IMR-90 (cell line): ENCODE data around the gene SEMA6A. TPM values are rescaled to one million over a fixed set of nuclear protein-coding genes. Genes with fewer than 3 reads are reported as not detected.
A peak's percentile ranks its signal among the peaks of the same experiment; 100 is the strongest.

ENCODE experiments used
- ATAC-seq: fragments of 200-7000 bp; cut with Tn5 transposase; 2 replicates; pipeline ENCODE4 v1.9.1; 2020; ENCODE audit warnings: low read depth, mild to moderate bottlenecking, moderate library complexity
- BruUV-seq: library from RNA; stranded (reverse); fragments of 400-500 nt; replicated peaks from 2 replicates; lab custom pipeline; 2021; lab: Mats Ljungman, UMichigan
- CTCF ChIA-PET: fragments of 300-600 bp; formaldehyde crosslinking; extraction: SDS; loops from one replicate; lab custom pipeline; 2021; ENCODE audit warnings: antibody characterized with exemption; lab: Yijun Ruan, JAX
- POLR2A ChIA-PET: fragments of 300-600 bp; sonication (Branson Sonifier 250); formaldehyde crosslinking; loops from one replicate; lab custom pipeline; 2022; ENCODE audit warnings: antibody characterized with exemption; ENCODE audit not compliant: unreplicated experiment; lab: Charles Lee
- DNase-seq: peaks from one replicate; pipeline ENCODE4 v3.0.0; 2013
- H2AFZ ChIP-seq: replicated peaks from 2 replicates; pipeline ENCODE3; 2013; ENCODE audit warnings: low read length, mild to moderate bottlenecking; ENCODE audit not compliant: poor library complexity
- H2AK5ac ChIP-seq: 2 replicates; pipeline ENCODE4 v1.6.1; 2013; ENCODE audit warnings: low read depth, low read length, inconsistent platforms
- H2AK9ac ChIP-seq: replicated peaks from 2 replicates; pipeline ENCODE3; 2013; ENCODE audit warnings: mild to moderate bottlenecking, low read depth, low read length, moderate library complexity; ENCODE audit not compliant: poor library complexity
- H2BK120ac ChIP-seq: 2 replicates; pipeline ENCODE4 v1.6.1; 2013; ENCODE audit warnings: low read depth, low read length, inconsistent platforms
- H2BK15ac ChIP-seq: 3 replicates; pipeline ENCODE4 v1.6.1; 2013; ENCODE audit warnings: low read depth, low read length, inconsistent platforms
- H2BK20ac ChIP-seq: 2 replicates; pipeline ENCODE4 v1.6.1; 2013; ENCODE audit warnings: low read depth, mild to moderate bottlenecking, inconsistent platforms, low read length, moderate library complexity
- H2BK5ac ChIP-seq: 2 replicates; pipeline ENCODE4 v1.6.1; 2013; ENCODE audit warnings: mild to moderate bottlenecking, low read depth, low read length, inconsistent platforms; ENCODE audit not compliant: poor library complexity, severe bottlenecking
- H3K14ac ChIP-seq: replicated peaks from 2 replicates; pipeline ENCODE4 v1.6.1; 2013; ENCODE audit warnings: low read depth, low read length, inconsistent platforms
- H3K18ac ChIP-seq: 2 replicates; pipeline ENCODE4 v1.6.1; 2013; ENCODE audit warnings: low read depth, low read length, control low read depth
- H3K23ac ChIP-seq: 2 replicates; pipeline ENCODE4 v1.6.1; 2013; ENCODE audit warnings: low read depth, low read length, inconsistent platforms
- H3K27ac ChIP-seq: 2 replicates; pipeline ENCODE4 v1.5.1; 2013; ENCODE audit warnings: mild to moderate bottlenecking, control low read depth, low read length; ENCODE audit not compliant: insufficient read depth
- H3K27me3 ChIP-seq: 2 replicates; pipeline ENCODE4 v1.6.1; 2013; ENCODE audit warnings: low read length; ENCODE audit not compliant: control insufficient read depth, insufficient read depth
- H3K36me3 ChIP-seq: 2 replicates; pipeline ENCODE4 v1.6.1; 2013; ENCODE audit warnings: low read length, mixed read lengths; ENCODE audit not compliant: control insufficient read depth, insufficient read depth
- H3K4ac ChIP-seq: 2 replicates; pipeline ENCODE4 v1.6.1; 2013; ENCODE audit warnings: low read depth, low read length, inconsistent platforms
- H3K4me1 ChIP-seq: 2 replicates; pipeline ENCODE4 v1.6.1; 2013; ENCODE audit warnings: low read length, mixed read lengths; ENCODE audit not compliant: control insufficient read depth, insufficient read depth
- H3K4me2 ChIP-seq: 2 replicates; pipeline ENCODE4 v1.6.1; 2013; ENCODE audit warnings: low read depth, mild to moderate bottlenecking, control low read depth, low read length, moderate library complexity
- H3K4me3 ChIP-seq: 2 replicates; pipeline ENCODE4 v1.5.1; 2013; ENCODE audit warnings: low read depth, mild to moderate bottlenecking, control low read depth, low read length, moderate library complexity; ENCODE audit not compliant: insufficient read depth
- H3K56ac ChIP-seq: 2 replicates; pipeline ENCODE4 v1.6.1; 2013; ENCODE audit warnings: low read length, inconsistent platforms; ENCODE audit not compliant: insufficient read depth; ENCODE audit errors: extremely low read depth
- H3K79me1 ChIP-seq, 2 experiments: 2 replicates each; pipeline ENCODE4 v1.6.1; 2013; ENCODE audit warnings: low read length in 2 of 2, inconsistent platforms in 1 of 2, low read depth in 1 of 2
- H3K9ac ChIP-seq: 2 replicates; pipeline ENCODE4 v1.6.1; 2013; ENCODE audit warnings: low read depth, low read length, control low read depth
- H3K9me1 ChIP-seq: 2 replicates; pipeline ENCODE4 v1.6.1; 2013; ENCODE audit warnings: low read length, inconsistent platforms; ENCODE audit not compliant: insufficient read depth
- H3K9me3 ChIP-seq: 2 replicates; pipeline ENCODE4 v1.6.1; 2013; ENCODE audit warnings: low read length; ENCODE audit not compliant: control insufficient read depth, insufficient read depth
- H4K20me1 ChIP-seq: 2 replicates; pipeline ENCODE4 v1.6.1; 2013; ENCODE audit warnings: low read length, inconsistent platforms; ENCODE audit not compliant: insufficient read depth
- H4K5ac ChIP-seq: 2 replicates; pipeline ENCODE4 v1.6.1; 2013; ENCODE audit warnings: mild to moderate bottlenecking, low read depth, low read length, control low read depth
- H4K8ac ChIP-seq, 2 experiments: 2 replicates each; pipeline ENCODE4 v1.6.1; 2013; ENCODE audit warnings: low read depth in 2 of 2, low read length in 2 of 2, control low read depth in 1 of 2, inconsistent platforms in 1 of 2
- H4K91ac ChIP-seq: 2 replicates; pipeline ENCODE4 v1.6.1; 2013; ENCODE audit warnings: low read depth, low read length, inconsistent platforms; ENCODE audit not compliant: insufficient read depth
- BHLHE40 ChIP-seq: fragments of 150-350 bp; IDR thresholded peaks from 2 replicates; pipeline ENCODE4 v1.6.1; 2016; ENCODE audit warnings: mild to moderate bottlenecking, low read depth, low read length
- CEBPB ChIP-seq: IDR thresholded peaks from 2 replicates; pipeline ENCODE4 v1.6.1; 2012; ENCODE audit warnings: low read depth, low read length, improper control_type of control experiment
- NFE2L2 ChIP-seq: fragments of 150-350 bp; IDR thresholded peaks from 2 replicates; pipeline ENCODE4 v1.6.1; 2016; ENCODE audit warnings: low read depth, mild to moderate bottlenecking, low read length
- WGBS, 2 experiments: methylation state at CpG; one replicate each; pipeline versions ENCODE4 v1.1.5 to v1.1.7; 2013; ENCODE audit warnings: missing lambda C conversion rate in 2 of 2; ENCODE audit not compliant: insufficient read length in 1 of 2; ENCODE audit errors: extremely low coverage in 2 of 2; 5-methylcytosine and 5-hydroxymethylcytosine counted together
- dilution Hi-C: fragments of 300-500 bp; cut with HindIII; formaldehyde crosslinking; loops from one replicate; pipeline ENCODE4 v1.14.3; 2018; ENCODE audit warnings: low sequenced_read_pairs; ENCODE audit not compliant: unreplicated experiment
- in situ Hi-C: fragments of 300-500 bp; cut with MboI; formaldehyde crosslinking; loops from 3 replicates; pipeline ENCODE4 v1.14.3; 2019; ENCODE audit warnings: low sequenced_read_pairs, inconsistent platforms, mixed read lengths
- intact Hi-C: fragments of 100-400 bp; cut with micrococcal nuclease; formaldehyde crosslinking; loops from 2 replicates; pipeline ENCODE4 v1.10.0; 2022
- polyA plus RNA-seq, 3 experiments: library from polyadenylated mRNA; depleted of rRNA; stranded (reverse); fragments of >200 nt; gene quantifications; 2 replicates each; pipeline ENCODE4 v1.2.3, GENCODE V29; 2012; ENCODE audit warnings: low replicate concordance in 1 of 3
- total RNA-seq: library from RNA; depleted of rRNA; stranded (reverse); fragments of >200 nt; gene quantifications from 2 replicates; pipeline ENCODE4 v1.2.3, GENCODE V29; 2012

The SEMA6A gene
- total and polyA plus RNA-seq, 2 of the 4 experiments (the other 2 are of a cell fraction): 0.27 to 0.36 TPM

DNA sequence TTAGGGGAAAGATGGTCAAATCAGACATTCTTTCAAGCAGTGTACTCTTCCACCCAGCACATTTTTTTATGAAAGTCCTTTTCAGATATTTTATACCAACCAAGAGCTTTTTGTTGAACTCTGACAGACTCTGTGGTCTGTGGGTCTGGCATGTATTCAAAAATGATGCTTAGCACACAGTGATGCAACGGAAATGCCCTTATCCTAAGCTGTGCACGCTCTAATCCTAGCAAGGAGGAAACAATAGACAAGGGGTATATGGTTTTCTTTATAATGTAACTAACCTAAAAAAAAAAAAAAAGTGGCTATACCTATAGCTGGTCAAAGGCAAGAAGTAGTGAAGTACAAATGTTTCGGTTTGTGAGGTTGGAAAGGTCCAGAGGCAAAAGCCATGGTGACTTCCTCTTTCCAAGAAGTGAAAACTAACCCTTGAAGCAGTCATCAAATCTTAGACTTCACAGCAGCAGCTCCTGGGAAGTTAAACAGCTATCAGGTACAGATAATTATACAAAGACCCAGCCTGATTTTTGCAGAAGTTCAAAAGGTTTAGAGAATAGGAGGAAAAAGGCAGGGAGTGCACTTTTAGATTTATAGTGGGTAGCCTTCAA lies 82.5 kb downstream of the SEMA6A start:
- Histone ChIP-seq H4K91ac (no peak overlapping the region), H2BK120ac (no peak overlapping the region), H4K20me1 (no peaks in the 10 kb centered on the region), H3K4me3 (no peak overlapping the region), H3K9me1 (no peaks in the 10 kb centered on the region), H4K5ac (no peak overlapping the region), H3K56ac (no peak overlapping the region), H2AFZ (no peak overlapping the region), H3K9me3 (no peaks in the 10 kb centered on the region), H3K27ac (no peak overlapping the region), H3K79me1 (no peaks in the 10 kb centered on the region), H4K8ac (no peak overlapping the region), H3K9ac (no peak overlapping the region), H3K36me3 (no peaks in the 10 kb centered on the region), H2BK5ac (no peak overlapping the region), H3K14ac (no peak overlapping the region), H3K27me3 (peaks cover 6% of the 10 kb centered on the region; the same call in 1 of the 2 replicates), H3K23ac (no peak overlapping the region), H2AK5ac (no peak overlapping the region), H2BK20ac (no peak overlapping the region), H3K4ac (no peak overlapping the region), H3K18ac (no peak overlapping the region), H3K4me1 (peaks cover 2% of the 10 kb centered on the region), H3K4me2 (no peak overlapping the region), H2AK9ac (no peak overlapping the region), H2BK15ac (no peak overlapping the region)
- dilution Hi-C loops: no loop called here
- no CpG with 5 or more reads among the region's 3 CpGs for WGBS, 2 experiments
- TF ChIP-seq BHLHE40 (peak; percentile 64; the same call in 1 of the 2 replicates), NFE2L2 (no peak), CEBPB (peak; percentile 89)
- ATAC-seq (peak; percentile 74), DNase-seq (peak; percentile 89)
- ChIA-PET CTCF (interaction anchor here (0.7 to 1.7 kb wide), 2 partner anchors 20 to 23 kb away, joined by 4 to 5 read pairs; no protein-coding TSS in a partner anchor), POLR2A (no interaction called here)
- in situ Hi-C loops: no loop called here
- no TSS peak for BruUV-seq
- intact Hi-C loops: no loop called here
